AG04450 (cell line): ENCODE data around the gene PCYOX1L. TPM values are rescaled to one million over a fixed set of nuclear protein-coding genes. Genes with fewer than 3 reads are reported as not detected.
A peak's percentile ranks its signal among the peaks of the same experiment; 100 is the strongest.

ENCODE experiments used
- CTCF ChIA-PET: fragments of 300-600, 350-600 bp; formaldehyde crosslinking; extraction: SDS; loops from one replicate; lab custom pipeline; 2022; ENCODE audit warnings: antibody characterized with exemption, inconsistent platforms; lab: Charles Lee
- POLR2A ChIA-PET: fragments of 350-600 bp; formaldehyde crosslinking; extraction: SDS; loops from one replicate; lab custom pipeline; 2021; ENCODE audit warnings: antibody characterized with exemption, inconsistent platforms; lab: Yijun Ruan, JAX
- DNase-seq: peaks from one replicate; pipeline ENCODE4 v3.0.0-alpha.2; 2011; ENCODE audit warnings: low read depth, low spot score
- H3K27ac ChIP-seq: one replicate; pipeline ENCODE4 v1.5.1; 2012; ENCODE audit warnings: low read depth, low read length, control low read depth
- H3K27me3 ChIP-seq: one replicate; pipeline ENCODE4 v1.6.0; 2012; ENCODE audit warnings: low read length; ENCODE audit not compliant: control insufficient read depth, insufficient read depth
- H3K4me3 ChIP-seq: 2 replicates; pipeline ENCODE4 v1.5.1; 2011; ENCODE audit warnings: mild to moderate bottlenecking, low read depth, low read length, control low read depth
- H3K9me3 ChIP-seq: 2 replicates; pipeline ENCODE4 v1.5.1; 2012; ENCODE audit warnings: low read length; ENCODE audit not compliant: control insufficient read depth, insufficient read depth
- CTCF ChIP-seq: IDR thresholded peaks from 2 replicates; pipeline ENCODE4 v1.5.1; 2011; ENCODE audit warnings: low read depth, low read length, control low read depth, inconsistent platforms
- polyA plus RNA-seq: library from polyadenylated mRNA; depleted of rRNA; stranded (reverse); fragments of >200 nt; gene quantifications from 2 replicates; pipeline ENCODE4 v1.2.3, GENCODE V29; 2011

PCYOX1L gene
- polyA plus RNA-seq, 1 experiment, result 11.0 TPM

GRCh38 chr5:149401051-149401450 is 43.2 kb downstream of the PCYOX1L start:
- no peak for DNase-seq
- POLR2A ChIA-PET, result interaction anchor here (0.9 kb wide), 1 partner anchor 13 kb away, joined by 3 read pairs; no protein-coding TSS in a partner anchor
- no peak for TF ChIP-seq CTCF
- Histone ChIP-seq H3K27me3 (no peaks in the 10 kb centered on the region), H3K27ac (no peak overlapping the region), H3K9me3 (no peaks in the 10 kb centered on the region), H3K4me3 (no peak overlapping the region)
- CTCF ChIA-PET, result interaction anchor here (0.6 to 2.0 kb wide), 4 partner anchors 13 to 178 kb away, joined by 3 to 10 read pairs (median 3); no protein-coding TSS in a partner anchor

GRCh38 chr5:149402291-149402690 is 44.4 kb downstream of the PCYOX1L start:
- no peak for DNase-seq
- POLR2A ChIA-PET, result no interaction called here
- H3K27me3 ChIP-seq, result no peaks in the 10 kb centered on the region
- CTCF ChIA-PET, result interaction anchor here (0.6 to 2.9 kb wide), 2 partner anchors 21 to 32 kb away, joined by 3 to 14 read pairs; no protein-coding TSS in a partner anchor
- H3K4me3 ChIP-seq, result no peak overlapping the region
- no peak for TF ChIP-seq CTCF
- H3K27ac ChIP-seq, result no peak overlapping the region
- H3K9me3 ChIP-seq, result no peaks in the 10 kb centered on the region

GRCh38 chr5:149403923-149404745 is 46.3 kb downstream of the PCYOX1L start:
- ChIA-PET CTCF (interaction anchor here (0.5 to 2.9 kb wide), 6 partner anchors 17 to 161 kb away, joined by 3 to 14 read pairs (median 4); no protein-coding TSS in a partner anchor), POLR2A (interaction anchor here (0.7 to 6.4 kb wide), 8 partner anchors 9 to 30 kb away, joined by 3 to 95 read pairs (median 4); no protein-coding TSS in a partner anchor)
- Histone ChIP-seq H3K4me3 (peak overlapping the region; percentile 41), H3K9me3 (no peaks in the 10 kb centered on the region), H3K27ac (peak overlapping the region; percentile 95), H3K27me3 (no peaks in the 10 kb centered on the region)
- TF ChIP-seq CTCF, result no peak
- no peak for DNase-seq

- Histone ChIP-seq H3K9me3 (no peaks in the 10 kb centered on the region), H3K27ac (peak overlapping the region; percentile 95), H3K4me3 (peak overlapping the region; percentile 41), H3K27me3 (no peaks in the 10 kb centered on the region)
- CTCF ChIA-PET, result interaction anchor here (0.6 to 2.9 kb wide), 3 partner anchors 15 to 37 kb away, joined by 3 to 14 read pairs (median 3); no protein-coding TSS in a partner anchor
- no peak for DNase-seq
- POLR2A ChIA-PET, result interaction anchor here (1.1 to 6.4 kb wide), 7 partner anchors 11 to 29 kb away, joined by 3 to 95 read pairs (median 10); no protein-coding TSS in a partner anchor
- TF ChIP-seq CTCF, result peak; percentile 13
Measured at GRCh38 chr5:149404746-149405549, 47.1 kb downstream of the PCYOX1L start.
